HUES6 (cell line): Measurements from ENCODE around the gene ANKMY1.
"Not testable (repeated sequence)": the region's sequence is repeated elsewhere in the genome, so short reads cannot be mapped to it uniquely, and the experiment has no call there.

Experiments
- H3K27ac ChIP-seq: 2 replicates; pipeline ENCODE4 v1.7.0; 2013; ENCODE audit warnings: low read depth, mild to moderate bottlenecking, low read length, inconsistent platforms
- H3K27me3 ChIP-seq: 2 replicates; pipeline ENCODE4 v1.6.1; 2013; ENCODE audit warnings: low read length; ENCODE audit not compliant: control insufficient read depth, insufficient read depth
- H3K36me3 ChIP-seq: 2 replicates; pipeline ENCODE4 v1.6.1; 2013; ENCODE audit warnings: low read length; ENCODE audit not compliant: control insufficient read depth, insufficient read depth
- H3K4me1 ChIP-seq: 2 replicates; pipeline ENCODE4 v1.6.1; 2013; ENCODE audit warnings: low read length; ENCODE audit not compliant: control insufficient read depth, insufficient read depth
- H3K4me3 ChIP-seq: 2 replicates; pipeline ENCODE4 v1.5.1; 2013; ENCODE audit warnings: low read depth, low read length
- H3K9ac ChIP-seq: one replicate; pipeline ENCODE4 v1.6.1; 2013; ENCODE audit warnings: mild to moderate bottlenecking, low read length
- H3K9me3 ChIP-seq: 2 replicates; pipeline ENCODE4 v1.6.1; 2013; ENCODE audit warnings: low read depth, low read length; ENCODE audit not compliant: control insufficient read depth, insufficient read depth

ANKMY1 gene

DNA sequence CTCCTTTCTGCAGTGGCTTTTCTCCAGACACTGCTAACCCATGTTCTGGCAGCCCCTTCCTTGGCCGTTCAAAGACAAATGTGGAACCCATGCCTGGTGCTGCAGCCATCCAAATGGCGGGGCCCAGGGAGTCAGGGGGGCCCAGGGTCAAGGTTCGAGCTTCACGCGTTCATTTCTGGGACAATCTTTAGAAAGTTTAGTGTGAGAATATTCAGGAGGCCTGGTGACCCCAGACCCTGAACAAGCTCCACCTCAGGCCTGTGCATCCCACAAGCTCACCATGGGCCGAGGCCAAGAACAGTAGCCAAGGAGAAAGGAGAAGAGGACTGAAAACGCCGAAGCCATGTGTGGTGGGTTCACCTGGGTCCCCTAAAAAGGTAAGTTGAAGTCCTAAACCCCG lies 54.4 kb downstream of the ANKMY1 start:
- no peaks in the 10 kb centered on the region for H3K9me3 ChIP-seq

DNA sequence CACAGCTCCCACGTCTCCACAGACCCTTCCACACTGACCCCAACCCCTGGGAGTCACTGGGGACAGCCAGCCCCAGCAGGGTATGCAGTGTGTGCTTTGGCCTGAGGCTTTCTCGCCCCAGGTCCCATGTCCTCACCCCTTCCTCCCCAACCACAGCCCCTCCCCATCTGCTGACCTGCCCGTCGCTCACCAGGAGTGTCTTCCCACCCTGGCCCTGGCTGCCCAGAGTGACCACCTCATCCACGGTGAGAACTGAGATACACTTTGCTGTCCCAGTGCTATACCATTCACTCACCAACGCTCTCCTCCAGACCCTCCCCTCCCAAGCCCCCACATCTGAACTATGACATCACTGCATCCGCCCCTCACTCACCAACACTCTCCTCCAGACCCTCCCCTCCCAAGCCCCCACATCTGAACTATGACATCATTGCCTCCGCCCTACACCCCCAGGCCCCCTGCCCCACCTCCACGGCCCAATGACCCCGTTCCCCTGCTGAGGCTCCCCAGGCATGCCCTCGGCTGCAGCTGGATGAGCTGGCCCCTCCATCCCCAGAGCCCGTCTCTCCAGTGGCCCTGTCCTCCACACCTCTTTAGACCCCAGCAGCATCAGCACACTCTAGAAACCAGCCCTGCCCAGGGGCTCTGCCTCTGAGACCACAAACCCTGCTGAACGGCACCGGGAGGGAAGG lies 55.2 kb downstream of the ANKMY1 start:
- Histone ChIP-seq H3K4me1 (no peaks in the 10 kb centered on the region), H3K9me3 (no peaks in the 10 kb centered on the region), H3K27me3 (no peaks in the 10 kb centered on the region), H3K36me3 (no peaks in the 10 kb centered on the region), H3K27ac (no peak overlapping the region), H3K4me3 (no peak overlapping the region), H3K9ac (no peak overlapping the region)

More for the DNA sequence above, 54.4 kb downstream of the ANKMY1 start:
- Histone ChIP-seq H3K36me3 (no peaks in the 10 kb centered on the region), H3K4me3 (no peak overlapping the region), H3K4me1 (no peaks in the 10 kb centered on the region), H3K27ac (no peak overlapping the region), H3K9ac (no peak overlapping the region), H3K27me3 (no peaks in the 10 kb centered on the region)

DNA sequence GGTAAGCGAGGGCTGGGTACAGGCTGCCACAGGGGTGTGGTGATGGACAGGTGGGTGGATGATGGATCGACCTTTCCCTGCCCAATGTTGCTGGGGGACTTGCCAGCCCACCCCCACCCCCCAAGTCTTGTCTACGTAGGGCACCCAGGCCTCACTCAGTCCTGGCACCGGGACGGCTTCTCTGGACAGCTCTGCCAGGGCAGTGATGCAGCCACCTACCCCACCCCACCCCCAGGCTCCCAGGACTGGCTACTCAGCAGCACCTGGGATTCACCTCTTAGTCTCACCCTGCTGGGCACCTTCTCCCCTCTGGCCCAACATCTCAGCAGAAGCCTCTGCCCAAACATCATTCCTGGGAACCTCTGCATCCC lies 55.7 kb downstream of the ANKMY1 start:
- Histone ChIP-seq H3K27ac (no peak overlapping the region), H3K27me3 (no peaks in the 10 kb centered on the region), H3K4me3 (no peak overlapping the region), H3K4me1 (no peaks in the 10 kb centered on the region), H3K9ac (no peak overlapping the region), H3K9me3 (no peaks in the 10 kb centered on the region), H3K36me3 (no peaks in the 10 kb centered on the region)

DNA sequence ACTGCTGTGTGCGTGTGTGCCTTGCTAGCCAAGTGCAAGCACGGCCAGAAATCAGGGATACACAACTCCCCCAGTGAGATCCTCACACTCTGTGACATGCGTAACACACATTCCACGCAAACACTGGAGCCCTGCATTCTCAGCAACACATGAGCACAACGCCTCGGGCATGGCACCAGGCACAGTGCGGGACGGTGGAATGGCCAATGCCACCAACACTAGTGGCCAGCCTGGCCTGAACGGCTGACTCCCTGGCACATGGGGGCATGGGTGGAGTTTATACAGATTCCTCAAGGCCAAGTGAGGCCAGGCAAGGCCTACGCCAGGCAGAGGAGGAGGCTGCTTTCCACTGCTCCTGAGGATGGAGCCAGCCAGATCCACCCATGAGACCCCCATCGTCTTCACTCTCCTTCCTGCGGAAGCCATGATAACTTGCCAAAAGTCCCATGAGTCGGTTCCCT lies 56.2 kb downstream of the ANKMY1 start:
- Histone ChIP-seq H3K27me3 (no peaks in the 10 kb centered on the region), H3K9ac (no peak overlapping the region), H3K36me3 (no peaks in the 10 kb centered on the region), H3K4me3 (no peak overlapping the region), H3K27ac (no peak overlapping the region), H3K4me1 (no peaks in the 10 kb centered on the region), H3K9me3 (no peaks in the 10 kb centered on the region)

DNA sequence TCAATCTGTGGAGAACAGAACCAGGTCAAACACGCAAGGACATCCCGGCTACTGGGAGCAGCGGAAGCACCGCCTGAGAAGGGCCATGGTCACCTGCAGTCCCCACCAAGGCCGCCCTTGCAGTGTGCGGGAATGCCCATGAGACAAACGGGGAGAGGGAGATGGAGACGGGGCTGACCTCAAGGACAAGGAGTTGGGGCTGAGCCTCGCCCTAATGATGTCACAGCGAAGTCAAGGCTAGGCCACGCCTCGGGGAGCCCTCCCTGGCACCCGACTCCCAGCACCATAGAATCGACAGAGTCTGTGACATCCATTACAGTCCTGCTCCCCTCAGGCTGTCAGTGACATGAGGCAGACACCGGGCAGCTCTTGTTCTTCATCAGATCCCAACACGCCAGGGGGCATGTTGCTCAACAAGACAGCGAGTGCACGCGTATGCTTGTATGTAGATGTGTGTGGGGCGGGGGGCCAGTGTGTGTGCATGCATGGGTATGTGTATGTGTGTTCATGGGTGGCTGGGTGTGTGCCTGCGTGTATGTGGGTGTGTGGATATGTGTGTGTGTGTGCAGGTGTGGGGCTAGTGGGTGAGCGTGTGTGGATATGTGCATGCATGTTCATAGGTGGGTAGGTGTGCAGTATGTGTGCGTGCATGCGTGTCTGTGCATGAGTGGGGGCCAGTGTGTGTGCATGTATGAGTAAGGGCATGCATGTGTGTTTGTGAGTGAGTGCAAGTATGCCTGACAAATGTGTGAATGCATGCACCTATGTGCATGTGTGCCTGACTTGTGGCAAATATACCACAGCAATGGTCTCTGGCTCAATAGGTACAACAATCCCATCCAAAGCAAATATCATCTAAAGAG lies 57.0 kb downstream of the ANKMY1 start:
- H3K9me3 ChIP-seq = peaks cover 1% of the 10 kb centered on the region; the same call in 1 of the 2 replicates
- H3K36me3 ChIP-seq = no peaks in the 10 kb centered on the region

DNA sequence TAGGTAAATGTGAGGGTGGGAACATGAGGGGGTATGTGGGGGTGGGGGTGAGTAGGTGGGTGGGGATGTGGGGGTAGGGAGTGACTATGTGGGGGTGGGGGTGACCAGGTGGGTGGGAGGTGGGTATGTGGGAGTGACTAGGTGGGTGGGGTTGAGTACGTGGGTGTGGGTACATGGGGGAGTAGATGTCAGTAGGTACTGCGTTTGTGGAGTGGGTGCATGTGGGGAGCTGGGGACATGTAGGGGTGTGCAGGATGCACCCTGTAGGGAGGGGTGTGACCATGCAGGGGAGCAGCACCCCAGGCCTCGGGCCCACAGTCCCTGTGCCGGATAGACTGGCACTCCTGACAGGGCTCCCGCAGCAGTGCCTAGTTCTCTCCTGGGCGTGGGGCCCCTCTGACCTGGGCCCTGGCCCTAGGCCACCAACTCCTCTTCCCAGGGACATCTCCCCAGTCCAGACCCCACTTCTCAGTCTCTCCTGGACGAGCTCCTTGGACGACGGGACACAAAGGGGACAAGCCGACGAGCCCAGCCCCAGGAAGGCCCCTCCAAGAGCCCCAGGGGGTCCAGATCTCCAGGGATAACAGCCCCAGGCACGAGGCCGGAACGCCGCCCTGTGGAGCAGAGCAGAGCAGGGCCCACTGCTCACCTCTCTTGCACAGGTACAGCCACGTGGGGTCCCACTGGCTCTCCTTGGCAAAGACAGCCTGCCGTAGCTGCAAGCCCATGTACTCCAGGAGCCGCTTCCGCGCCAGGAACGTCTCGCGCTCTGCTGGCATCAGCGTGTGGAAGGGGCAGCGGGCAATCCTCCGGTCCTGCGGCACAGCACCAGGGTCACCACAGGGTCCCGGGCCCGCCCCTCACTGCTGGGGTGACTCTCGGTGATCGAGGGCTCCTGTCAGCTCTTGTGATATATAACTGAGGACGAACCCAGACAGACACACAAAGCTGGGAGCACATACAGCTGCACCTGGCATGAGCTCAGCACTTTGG lies 58.2 kb downstream of the ANKMY1 start:
- Histone ChIP-seq H3K36me3 (no peaks in the 10 kb centered on the region), H3K9me3 (peaks cover 2% of the 10 kb centered on the region; the same call in 1 of the 2 replicates), H3K4me1 (no peaks in the 10 kb centered on the region), H3K27ac (no peak overlapping the region), H3K27me3 (no peaks in the 10 kb centered on the region), H3K4me3 (no peak overlapping the region), H3K9ac (no peak overlapping the region)

More for the DNA sequence above, 57.0 kb downstream of the ANKMY1 start:
- Histone ChIP-seq H3K4me3 (no peak overlapping the region), H3K27ac (no peak overlapping the region), H3K27me3 (no peaks in the 10 kb centered on the region), H3K9ac (no peak overlapping the region), H3K4me1 (no peaks in the 10 kb centered on the region)

DNA sequence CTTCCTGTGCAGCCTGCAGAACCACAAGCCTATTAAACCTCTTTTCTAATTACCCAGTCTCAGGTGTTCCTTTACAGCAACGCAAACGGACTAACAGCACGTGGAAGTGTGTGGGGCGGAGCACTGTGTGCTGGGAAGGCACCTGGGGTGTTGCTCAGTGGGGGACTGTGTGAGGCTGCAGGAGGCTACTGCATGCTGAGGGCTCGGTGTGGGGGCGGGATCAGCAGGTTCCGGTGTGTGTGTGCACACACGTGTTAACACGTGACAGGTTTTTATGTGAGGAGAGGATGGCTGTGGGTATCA lies 58.9 kb downstream of the ANKMY1 start:
- Histone ChIP-seq H3K27me3 (no peaks in the 10 kb centered on the region), H3K4me3 (no peak overlapping the region), H3K27ac (no peak overlapping the region), H3K4me1 (no peaks in the 10 kb centered on the region), H3K9me3 (peaks cover 2% of the 10 kb centered on the region; the same call in 1 of the 2 replicates), H3K36me3 (no peaks in the 10 kb centered on the region), H3K9ac (no peak overlapping the region)

DNA sequence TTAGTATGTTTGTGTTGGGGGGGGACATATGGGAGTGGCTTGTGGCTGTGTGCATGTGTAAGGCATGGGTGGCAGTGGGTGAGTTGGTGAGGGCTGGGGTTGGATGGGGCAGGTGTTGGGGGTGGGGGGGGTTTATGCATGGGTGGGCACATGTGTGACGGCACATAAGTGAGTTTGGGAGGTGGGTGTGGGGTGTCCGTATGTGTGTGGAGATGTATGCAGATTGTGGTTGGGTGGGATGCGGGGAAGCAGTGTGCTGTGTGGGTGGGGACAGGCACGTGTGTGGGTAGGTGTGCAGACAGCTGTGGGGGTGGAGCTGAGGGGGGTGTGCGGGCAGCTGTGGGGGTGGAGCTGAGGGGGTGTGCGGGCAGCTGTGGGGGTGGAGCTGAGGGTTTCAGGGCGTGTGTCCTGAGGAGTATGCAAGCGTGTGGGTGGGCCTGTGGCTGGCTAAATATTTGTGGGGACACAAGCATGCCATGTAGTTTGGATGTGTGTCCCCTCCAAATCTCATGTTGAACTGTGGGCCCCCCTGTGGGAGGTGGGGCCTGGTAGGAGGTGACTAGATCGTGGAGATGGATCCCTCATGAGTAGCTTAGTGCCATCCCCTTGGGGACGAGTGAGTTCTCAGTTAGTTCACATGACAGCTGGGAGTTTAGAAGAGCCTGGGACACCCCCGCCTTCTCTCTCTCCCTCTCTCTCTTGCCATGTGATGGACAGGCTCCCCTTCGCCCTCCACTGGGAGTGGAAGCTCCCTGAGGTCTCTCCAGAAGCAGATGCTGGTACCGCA lies 59.4 kb downstream of the ANKMY1 start:
- Histone ChIP-seq H3K4me1 (no peaks in the 10 kb centered on the region), H3K27ac (no peak overlapping the region), H3K9ac (no peak overlapping the region), H3K36me3 (no peaks in the 10 kb centered on the region), H3K4me3 (no peak overlapping the region), H3K27me3 (no peaks in the 10 kb centered on the region), H3K9me3 (peaks cover 2% of the 10 kb centered on the region; the same call in 1 of the 2 replicates)

DNA sequence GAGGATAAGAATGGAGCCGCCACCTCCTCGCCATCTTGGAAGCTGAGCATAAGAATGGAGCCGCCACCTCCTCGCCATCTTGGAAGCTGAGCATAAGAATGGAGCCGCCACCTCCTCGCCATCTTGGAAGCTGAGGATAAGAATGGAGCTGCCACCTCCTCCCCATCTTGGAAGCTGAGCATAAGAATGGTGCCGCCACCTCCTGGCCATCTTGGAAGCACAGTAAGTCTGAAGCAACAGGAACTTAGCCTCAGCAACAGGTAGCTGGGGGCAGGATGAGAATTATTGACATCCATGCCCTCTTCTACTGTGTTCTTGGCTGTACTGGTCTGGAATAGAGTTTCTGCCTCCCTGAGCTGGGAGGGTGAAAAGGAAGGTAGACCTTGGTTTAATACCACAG lies 60.7 kb downstream of the ANKMY1 start:
- not testable (repeated sequence) for H3K27ac ChIP-seq, H3K4me3 ChIP-seq, H3K9ac ChIP-seq, H3K9me3 ChIP-seq, H3K36me3 ChIP-seq, H3K27me3 ChIP-seq, H3K4me1 ChIP-seq

DNA sequence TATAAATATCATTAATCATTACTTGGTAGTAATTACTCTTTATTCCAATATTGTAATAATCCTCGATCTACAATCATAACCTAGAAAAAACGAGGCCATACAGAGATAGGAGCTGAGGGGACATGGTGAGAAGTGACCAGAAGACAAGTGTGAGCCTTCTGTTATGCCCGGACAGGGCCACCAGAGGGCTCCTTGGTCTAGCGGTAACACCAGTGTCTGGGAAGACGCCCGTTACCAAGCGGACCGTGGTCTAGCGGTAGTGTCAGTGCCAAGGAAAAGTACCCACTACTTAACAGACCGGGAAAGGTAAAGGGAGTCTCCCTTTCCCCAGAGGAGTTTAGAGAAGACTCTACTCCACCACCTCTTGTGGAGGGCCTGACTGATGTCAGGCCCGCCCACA lies 62.8 kb downstream of the ANKMY1 start:
- H3K27ac ChIP-seq, H3K27me3 ChIP-seq, H3K9ac ChIP-seq, H3K36me3 ChIP-seq, H3K4me3 ChIP-seq, H3K4me1 ChIP-seq, H3K9me3 ChIP-seq: not testable (repeated sequence)
